ENCODE data around the gene ARHGEF1. TPM values are rescaled to one million over a fixed set of nuclear protein-coding genes. Genes with fewer than 3 reads are reported as not detected.

The ARHGEF1 gene
- total RNA-seq, 1 experiment from 2014 or later: 163 TPM

GRCh38 chr19:41847351-41848105 lies 35.5 kb upstream of the ARHGEF1 start:
- CTCF ChIA-PET: interaction anchor here (1.4 kb wide), 1 partner anchor 12 kb away, joined by 3 read pairs; no protein-coding TSS in a partner anchor
- Mint-ChIP-seq H3K9me3 (ENCODE audit: low read depth, unreplicated experiment) (peaks cover 4% of the 10 kb centered on the region), H3K4me3 (ENCODE audit: low read depth, unreplicated experiment) (no peak overlapping the region), H3K27ac (ENCODE audit: unreplicated experiment) (no peak overlapping the region), H3K27me3 (ENCODE audit: unreplicated experiment) (peaks cover 83% of the 10 kb centered on the region), H3K36me3 (ENCODE audit: insufficient read depth, unreplicated experiment) (no peaks in the 10 kb centered on the region), H3K4me1 (ENCODE audit: low read depth, unreplicated experiment) (peaks cover 6% of the 10 kb centered on the region)
- intact Hi-C loops (cut with micrococcal nuclease; ENCODE audit: unreplicated experiment): no loop called here
- DNase-seq: no peak
- no TSS peak for BruUV-seq (replicated peaks)
- no peak for TF ChIP-seq CTCF (IDR thresholded peaks at IDR 0.05; ENCODE audit: unreplicated experiment)

- Mint-ChIP-seq H3K27me3 (ENCODE audit: unreplicated experiment) (peaks cover 88% of the 10 kb centered on the region), H3K4me1 (ENCODE audit: low read depth, unreplicated experiment) (peaks cover under 1% of the 10 kb centered on the region), H3K27ac (ENCODE audit: unreplicated experiment) (no peak overlapping the region), H3K4me3 (ENCODE audit: low read depth, unreplicated experiment) (no peak overlapping the region), H3K36me3 (ENCODE audit: insufficient read depth, unreplicated experiment) (no peaks in the 10 kb centered on the region), H3K9me3 (ENCODE audit: low read depth, unreplicated experiment) (peaks cover 4% of the 10 kb centered on the region)
- CTCF ChIA-PET: interaction anchor here (0.6 kb wide), 1 partner anchor 328 kb away, joined by 3 read pairs; no protein-coding TSS in a partner anchor
- no TSS peak for BruUV-seq (replicated peaks)
- TF ChIP-seq CTCF (IDR thresholded peaks at IDR 0.05; ENCODE audit: unreplicated experiment): no peak
- no peak for DNase-seq
- intact Hi-C loops (cut with micrococcal nuclease; ENCODE audit: unreplicated experiment): no loop called here
These were observed 34.3 kb upstream of the ARHGEF1 start for GRCh38 chr19:41848666-41849065.

DNA sequence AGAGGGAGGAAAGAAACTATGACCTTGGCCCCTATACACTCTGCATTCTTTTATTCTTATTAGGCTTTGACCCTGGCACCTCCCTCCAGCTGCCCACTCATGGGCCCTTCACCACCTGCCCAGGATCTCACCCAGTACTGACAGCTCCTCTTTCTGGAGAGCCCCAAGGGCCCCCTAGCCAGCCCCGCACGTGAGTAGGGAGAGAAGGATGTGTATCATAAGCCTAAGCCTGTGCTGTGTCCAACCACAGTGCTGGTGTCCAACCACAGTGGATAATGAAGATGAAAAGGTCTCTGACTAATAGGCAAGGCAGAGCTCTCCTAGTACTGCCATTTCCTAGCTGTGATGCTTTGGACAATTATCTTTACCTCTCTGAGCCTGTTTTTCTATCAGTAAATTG lies 33.9 kb upstream of the ARHGEF1 start:
- intact Hi-C loops (cut with micrococcal nuclease; ENCODE audit: unreplicated experiment): no loop called here
- Mint-ChIP-seq H3K27ac (ENCODE audit: unreplicated experiment) (no peak overlapping the region), H3K27me3 (ENCODE audit: unreplicated experiment) (peaks cover 88% of the 10 kb centered on the region), H3K9me3 (ENCODE audit: low read depth, unreplicated experiment) (peaks cover 3% of the 10 kb centered on the region), H3K36me3 (ENCODE audit: insufficient read depth, unreplicated experiment) (no peaks in the 10 kb centered on the region), H3K4me1 (ENCODE audit: low read depth, unreplicated experiment) (no peaks in the 10 kb centered on the region), H3K4me3 (ENCODE audit: low read depth, unreplicated experiment) (no peak overlapping the region)
- DNase-seq: no peak
- BruUV-seq (replicated peaks): no TSS peak
- CTCF ChIA-PET: interaction anchor here (0.6 to 1.3 kb wide), 2 partner anchors 56 to 329 kb away, joined by 3 to 5 read pairs; no protein-coding TSS in a partner anchor
- TF ChIP-seq CTCF (IDR thresholded peaks at IDR 0.05; ENCODE audit: unreplicated experiment): no peak

DNA sequence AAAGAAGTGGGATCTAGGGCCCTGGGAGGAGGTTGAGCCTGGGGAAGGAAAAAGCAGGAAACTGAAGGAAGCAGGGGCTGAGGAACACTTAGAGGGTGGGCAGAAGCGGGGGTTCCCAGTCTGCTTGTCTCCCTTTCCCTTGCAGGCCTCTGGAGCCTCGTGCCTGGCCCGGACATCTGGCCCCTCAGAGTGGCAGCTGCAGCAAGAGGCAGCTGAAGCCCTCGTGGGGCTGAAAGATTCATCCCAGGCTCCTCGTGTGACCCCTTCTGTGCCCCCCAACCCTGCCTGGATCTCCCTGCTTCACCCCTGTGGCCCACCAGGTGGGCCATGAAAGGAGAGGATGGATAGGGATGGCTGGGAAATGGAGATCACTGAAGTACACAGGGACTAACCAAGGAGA lies 32.6 kb upstream of the ARHGEF1 start:
- no peaks in the 10 kb centered on the region for H3K4me1 Mint-ChIP-seq (ENCODE audit: low read depth, unreplicated experiment)
- BruUV-seq (replicated peaks): no TSS peak
- intact Hi-C loops (cut with micrococcal nuclease; ENCODE audit: unreplicated experiment): no loop called here
- H3K27ac Mint-ChIP-seq (ENCODE audit: unreplicated experiment): no peak overlapping the region
- no peak for DNase-seq
- no peaks in the 10 kb centered on the region for H3K36me3 Mint-ChIP-seq (ENCODE audit: insufficient read depth, unreplicated experiment)
- no peak overlapping the region for H3K4me3 Mint-ChIP-seq (ENCODE audit: low read depth, unreplicated experiment)
- no peaks in the 10 kb centered on the region for H3K9me3 Mint-ChIP-seq (ENCODE audit: low read depth, unreplicated experiment)
- no peak for TF ChIP-seq CTCF (IDR thresholded peaks at IDR 0.05; ENCODE audit: unreplicated experiment)
- CTCF ChIA-PET: interaction anchor here (0.6 to 2.2 kb wide), 3 partner anchors 9 to 367 kb away, joined by 3 to 5 read pairs (median 5); partner anchors contain the start of gene RPS19
- peaks cover 88% of the 10 kb centered on the region for H3K27me3 Mint-ChIP-seq (ENCODE audit: unreplicated experiment)
